ENCODE results near the gene PRKCD. TPM values are rescaled to one million over a fixed set of nuclear protein-coding genes. Genes with fewer than 3 reads are reported as not detected.

Gene PRKCD
- total RNA-seq, 1 donor: 2.2 TPM

DNA sequence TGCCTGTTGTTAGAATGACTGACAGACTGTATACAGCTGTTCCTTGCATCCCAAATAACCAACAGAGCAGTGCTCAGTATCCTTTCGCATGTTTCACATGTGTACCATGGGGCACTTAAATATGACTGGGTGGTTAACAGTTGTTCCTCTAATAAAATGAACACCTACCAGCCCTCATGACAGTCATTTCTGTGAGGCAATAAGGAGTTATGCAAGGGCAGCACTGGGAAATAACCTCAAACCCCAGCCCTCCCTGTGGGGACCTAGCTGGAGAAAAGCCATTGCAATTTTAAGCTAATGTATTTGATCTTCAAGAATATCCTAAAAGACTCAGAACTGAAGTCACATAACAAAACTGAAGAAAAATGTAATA is 38.1 kb upstream of the PRKCD start:
- no peaks in the 10 kb centered on the region for H3K27me3 ChIP-seq (ENCODE audit: insufficient read depth, low read length)
- H3K27ac ChIP-seq (ENCODE audit: low read depth, low read length): no peak overlapping the region
- H3K9me3 ChIP-seq (ENCODE audit: low read depth, low read length): no peaks in the 10 kb centered on the region
- DNase-seq (ENCODE audit: insufficient read length, low spot score, missing footprints): no peak
- no peak overlapping the region for H2AFZ ChIP-seq (ENCODE audit: low read length)
- peaks cover 7% of the 10 kb centered on the region for H3K79me2 ChIP-seq (ENCODE audit: insufficient read depth, low read length)
- H3K36me3 ChIP-seq (ENCODE audit: insufficient read depth, low read length): peaks cover 70% of the 10 kb centered on the region
- H3K4me3 ChIP-seq (ENCODE audit: insufficient read depth, low read length): no peak overlapping the region
- H3K4me2 ChIP-seq (ENCODE audit: insufficient read depth, low read length): no peak overlapping the region
- no peaks in the 10 kb centered on the region for H4K20me1 ChIP-seq (ENCODE audit: insufficient read depth, low read length)
- TF ChIP-seq, protein P1, sequence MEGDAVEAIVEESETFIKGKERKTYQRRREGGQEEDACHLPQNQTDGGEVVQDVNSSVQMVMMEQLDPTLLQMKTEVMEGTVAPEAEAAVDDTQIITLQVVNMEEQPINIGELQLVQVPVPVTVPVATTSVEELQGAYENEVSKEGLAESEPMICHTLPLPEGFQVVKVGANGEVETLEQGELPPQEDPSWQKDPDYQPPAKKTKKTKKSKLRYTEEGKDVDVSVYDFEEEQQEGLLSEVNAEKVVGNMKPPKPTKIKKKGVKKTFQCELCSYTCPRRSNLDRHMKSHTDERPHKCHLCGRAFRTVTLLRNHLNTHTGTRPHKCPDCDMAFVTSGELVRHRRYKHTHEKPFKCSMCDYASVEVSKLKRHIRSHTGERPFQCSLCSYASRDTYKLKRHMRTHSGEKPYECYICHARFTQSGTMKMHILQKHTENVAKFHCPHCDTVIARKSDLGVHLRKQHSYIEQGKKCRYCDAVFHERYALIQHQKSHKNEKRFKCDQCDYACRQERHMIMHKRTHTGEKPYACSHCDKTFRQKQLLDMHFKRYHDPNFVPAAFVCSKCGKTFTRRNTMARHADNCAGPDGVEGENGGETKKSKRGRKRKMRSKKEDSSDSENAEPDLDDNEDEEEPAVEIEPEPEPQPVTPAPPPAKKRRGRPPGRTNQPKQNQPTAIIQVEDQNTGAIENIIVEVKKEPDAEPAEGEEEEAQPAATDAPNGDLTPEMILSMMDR (IDR thresholded peaks at IDR 0.05; ENCODE audit: extremely low read depth, low read depth, low read length): no peak
- no peaks in the 10 kb centered on the region for H3K4me1 ChIP-seq (ENCODE audit: insufficient read depth, low read length)

DNA sequence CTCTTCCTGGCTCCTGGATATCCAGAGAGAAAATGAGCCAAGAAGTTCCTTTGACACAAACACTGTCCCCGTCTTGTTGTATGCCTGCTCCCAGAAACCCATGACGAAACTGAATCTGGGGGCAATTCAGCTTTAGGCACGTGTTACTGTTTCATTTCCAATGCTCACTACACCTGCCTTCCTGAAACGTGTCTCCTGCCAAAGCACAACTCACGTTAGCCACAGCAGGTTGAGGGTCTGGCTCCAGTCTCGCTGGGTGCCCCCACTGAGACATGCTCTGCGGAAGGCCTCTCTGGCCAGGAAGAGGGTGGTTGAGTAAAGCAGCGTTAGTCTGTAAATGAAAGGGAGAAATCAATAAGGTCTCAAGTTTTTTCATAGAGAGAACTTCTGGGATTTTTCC is 37.5 kb upstream of the PRKCD start:
- DNase-seq (ENCODE audit: insufficient read length, low spot score, missing footprints): no peak
- Histone ChIP-seq H3K27me3 (ENCODE audit: insufficient read depth, low read length) (no peaks in the 10 kb centered on the region), H3K4me3 (ENCODE audit: insufficient read depth, low read length) (no peak overlapping the region), H3K9me3 (ENCODE audit: low read depth, low read length) (no peaks in the 10 kb centered on the region), H3K36me3 (ENCODE audit: insufficient read depth, low read length) (peaks cover 66% of the 10 kb centered on the region), H3K4me1 (ENCODE audit: insufficient read depth, low read length) (no peaks in the 10 kb centered on the region), H3K27ac (ENCODE audit: low read depth, low read length) (no peak overlapping the region), H3K79me2 (ENCODE audit: insufficient read depth, low read length) (peaks cover 12% of the 10 kb centered on the region), H3K4me2 (ENCODE audit: insufficient read depth, low read length) (no peak overlapping the region), H2AFZ (ENCODE audit: low read length) (no peak overlapping the region), H4K20me1 (ENCODE audit: insufficient read depth, low read length) (no peaks in the 10 kb centered on the region)
- TF ChIP-seq, protein P1 (IDR thresholded peaks at IDR 0.05; ENCODE audit: extremely low read depth, low read depth, low read length): no peak

DNA sequence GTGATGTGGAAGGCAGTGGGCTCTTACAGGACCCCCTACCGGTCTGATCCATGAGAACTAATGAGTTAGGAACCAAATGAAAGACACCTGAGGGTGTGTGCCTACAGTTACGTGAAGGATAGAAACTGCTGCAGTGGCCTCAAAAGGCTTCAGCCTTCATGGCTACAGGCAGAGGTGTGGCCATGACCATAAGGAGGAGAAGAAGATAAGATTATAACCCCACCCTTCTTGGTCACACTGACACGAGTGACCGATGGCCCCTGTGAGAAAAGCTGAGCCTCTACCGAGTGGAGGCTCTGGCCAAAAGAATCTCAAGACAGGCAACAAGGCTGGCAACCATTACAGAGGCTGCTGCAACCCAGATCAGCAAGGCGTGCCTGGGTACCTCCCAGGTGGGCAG is 37.1 kb upstream of the PRKCD start:
- Histone ChIP-seq H3K36me3 (ENCODE audit: insufficient read depth, low read length) (peaks cover 63% of the 10 kb centered on the region), H3K4me3 (ENCODE audit: insufficient read depth, low read length) (no peak overlapping the region), H3K4me1 (ENCODE audit: insufficient read depth, low read length) (peaks cover 3% of the 10 kb centered on the region), H2AFZ (ENCODE audit: low read length) (no peak overlapping the region), H3K9me3 (ENCODE audit: low read depth, low read length) (no peaks in the 10 kb centered on the region), H3K27me3 (ENCODE audit: insufficient read depth, low read length) (no peaks in the 10 kb centered on the region), H4K20me1 (ENCODE audit: insufficient read depth, low read length) (no peaks in the 10 kb centered on the region), H3K27ac (ENCODE audit: low read depth, low read length) (no peak overlapping the region), H3K79me2 (ENCODE audit: insufficient read depth, low read length) (peaks cover 16% of the 10 kb centered on the region), H3K4me2 (ENCODE audit: insufficient read depth, low read length) (no peak overlapping the region)
- DNase-seq (ENCODE audit: insufficient read length, low spot score, missing footprints): no peak
- TF ChIP-seq, protein P1 (IDR thresholded peaks at IDR 0.05; ENCODE audit: extremely low read depth, low read depth, low read length): no peak

DNA sequence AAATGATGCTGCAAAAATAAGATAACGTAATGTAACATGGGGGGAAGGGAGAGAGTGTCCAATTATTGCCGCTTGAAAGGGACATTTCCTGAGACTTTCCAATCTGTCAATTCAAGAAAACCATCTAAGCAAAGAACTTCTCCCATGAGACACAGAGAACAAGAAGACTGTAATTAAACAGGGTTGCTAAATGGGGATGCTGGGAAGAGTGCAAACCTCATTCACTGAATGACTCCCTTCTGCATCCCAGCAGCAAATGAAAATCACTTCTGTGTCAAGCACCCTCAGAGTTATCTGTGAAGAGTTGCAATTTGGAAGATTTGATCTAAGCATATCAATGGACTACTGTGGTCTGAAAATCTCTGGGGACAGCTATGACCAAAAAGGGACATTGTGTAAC is 34.4 kb upstream of the PRKCD start:
- H3K4me1 ChIP-seq (ENCODE audit: insufficient read depth, low read length): peaks cover 24% of the 10 kb centered on the region
- H2AFZ ChIP-seq (ENCODE audit: low read length): no peak overlapping the region
- no peaks in the 10 kb centered on the region for H4K20me1 ChIP-seq (ENCODE audit: insufficient read depth, low read length)
- H3K4me3 ChIP-seq (ENCODE audit: insufficient read depth, low read length): no peak overlapping the region
- TF ChIP-seq, protein P1 (IDR thresholded peaks at IDR 0.05; ENCODE audit: extremely low read depth, low read depth, low read length): no peak
- H3K27me3 ChIP-seq (ENCODE audit: insufficient read depth, low read length): no peaks in the 10 kb centered on the region
- peaks cover 41% of the 10 kb centered on the region for H3K36me3 ChIP-seq (ENCODE audit: insufficient read depth, low read length)
- H3K27ac ChIP-seq (ENCODE audit: low read depth, low read length): no peak overlapping the region
- H3K79me2 ChIP-seq (ENCODE audit: insufficient read depth, low read length): peaks cover 29% of the 10 kb centered on the region
- no peaks in the 10 kb centered on the region for H3K9me3 ChIP-seq (ENCODE audit: low read depth, low read length)
- H3K4me2 ChIP-seq (ENCODE audit: insufficient read depth, low read length): no peak overlapping the region
- no peak for DNase-seq (ENCODE audit: insufficient read length, low spot score, missing footprints)
